Neural cell (in vitro differentiated cells): Measurements from ENCODE around the gene MEAF6.

ENCODE experiments used
- CTCF ChIP-seq: fragments of 450-650 bp; IDR thresholded peaks from 2 replicates; pipeline ENCODE4 v1.5.1; 2014; ENCODE audit warnings: antibody characterized with exemption, mild to moderate bottlenecking, moderate library complexity; ENCODE audit not compliant: poor library complexity, severe bottlenecking
- EZH2 ChIP-seq: fragments of 200-600, 300-800 bp; shearing (Covaris generic), sonication (generic); IDR thresholded peaks from 2 replicates; pipeline ENCODE4 v1.6.1; 2014; ENCODE audit warnings: antibody characterized with exemption, low read length, borderline replicate concordance, mild to moderate bottlenecking; ENCODE audit not compliant: insufficient read depth, poor library complexity, severe bottlenecking

GRCh38 chr1:37487619-37487984 is 27.0 kb downstream of the MEAF6 start:
- no peak for TF ChIP-seq CTCF
- TF ChIP-seq EZH2: no peak
